ENCODE results near the gene ARL2BP.
A peak's percentile ranks its signal among the peaks of the same experiment; 100 is the strongest.

DNA sequence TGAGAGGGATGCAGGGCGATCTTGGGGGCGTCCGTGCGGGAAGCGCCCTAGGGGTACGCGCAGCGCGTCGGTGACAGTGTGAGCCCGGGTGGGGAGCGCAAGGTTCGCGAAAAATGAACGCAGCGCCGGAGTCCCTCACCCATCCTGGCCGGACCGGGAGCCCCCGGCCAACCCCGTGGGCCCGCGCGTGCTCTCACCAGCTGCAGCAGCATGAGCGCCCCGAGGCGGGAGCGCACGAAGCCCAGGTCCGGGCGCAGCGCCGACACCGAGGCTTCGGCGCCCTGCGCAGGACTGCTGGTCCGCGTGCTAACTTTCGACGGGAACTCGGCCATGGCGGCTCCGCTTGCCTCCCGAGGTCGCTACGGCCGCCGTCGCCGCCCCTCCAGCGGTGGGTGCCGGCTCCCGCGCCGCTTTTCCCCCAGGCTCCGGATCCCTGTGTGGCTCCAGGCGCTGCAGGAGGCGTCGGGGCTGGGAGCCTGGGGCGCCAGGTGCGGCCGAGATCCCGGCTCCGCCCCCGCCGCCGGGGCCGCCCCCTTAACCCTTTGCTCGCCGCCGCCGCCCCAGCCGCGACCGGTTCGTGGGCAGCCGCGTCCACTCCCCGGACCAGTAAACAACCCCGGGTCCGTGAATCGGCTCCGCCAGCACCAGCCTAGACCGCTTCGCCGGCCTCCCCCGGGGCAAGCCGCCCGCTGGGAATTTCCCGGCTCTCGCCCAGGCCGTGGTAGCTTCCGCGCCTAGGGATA, 39.3 kb downstream of the ARL2BP start, which contains the start of gene PLLP:
- TF ChIP-seq, protein P1, sequence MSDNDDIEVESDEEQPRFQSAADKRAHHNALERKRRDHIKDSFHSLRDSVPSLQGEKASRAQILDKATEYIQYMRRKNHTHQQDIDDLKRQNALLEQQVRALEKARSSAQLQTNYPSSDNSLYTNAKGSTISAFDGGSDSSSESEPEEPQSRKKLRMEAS (IDR thresholded peaks at IDR 0.05), result peak; percentile 99
- TF ChIP-seq RAD21 (IDR thresholded peaks at IDR 0.05; ENCODE audit: low read depth), result no peak

All from Ishikawa (cell line).